Muscle layer of duodenum (tissue), 2 donors: ENCODE results near the gene PROM2.

ENCODE experiments used
- H3K27ac ChIP-seq: one replicate; pipeline ENCODE4 v1.7.0; 2013; ENCODE audit warnings: mild to moderate bottlenecking, low read length
- H3K27me3 ChIP-seq: one replicate; pipeline ENCODE4 v1.7.0; 2013; ENCODE audit warnings: low read depth, mild to moderate bottlenecking, control low read depth, low read length
- H3K36me3 ChIP-seq, 2 donors: one replicate each; pipeline ENCODE4 v1.7.0; 2013; ENCODE audit warnings: low read length in 2 of 2, control low read depth in 1 of 2, mild to moderate bottlenecking in 1 of 2; ENCODE audit not compliant: insufficient read depth in 2 of 2, control insufficient read depth in 1 of 2
- H3K4me1 ChIP-seq, 2 donors: one replicate each; pipeline ENCODE4 v1.7.0; 2013; ENCODE audit warnings: low read length in 2 of 2, mild to moderate bottlenecking in 2 of 2, control low read depth in 1 of 2, moderate library complexity in 1 of 2; ENCODE audit not compliant: insufficient read depth in 2 of 2, control insufficient read depth in 1 of 2
- H3K4me3 ChIP-seq, 2 donors: one replicate each; pipeline ENCODE4 v1.7.0; 2013; ENCODE audit warnings: low read length in 2 of 2, low read depth in 1 of 2, mild to moderate bottlenecking in 1 of 2
- H3K9me3 ChIP-seq, 2 donors: one replicate each; pipeline ENCODE4 v1.7.0; 2013; ENCODE audit warnings: low read length in 2 of 2, control low read depth in 1 of 2, mild to moderate bottlenecking in 1 of 2; ENCODE audit not compliant: control insufficient read depth in 1 of 2
- donor health status: healthy.

Gene PROM2

DNA sequence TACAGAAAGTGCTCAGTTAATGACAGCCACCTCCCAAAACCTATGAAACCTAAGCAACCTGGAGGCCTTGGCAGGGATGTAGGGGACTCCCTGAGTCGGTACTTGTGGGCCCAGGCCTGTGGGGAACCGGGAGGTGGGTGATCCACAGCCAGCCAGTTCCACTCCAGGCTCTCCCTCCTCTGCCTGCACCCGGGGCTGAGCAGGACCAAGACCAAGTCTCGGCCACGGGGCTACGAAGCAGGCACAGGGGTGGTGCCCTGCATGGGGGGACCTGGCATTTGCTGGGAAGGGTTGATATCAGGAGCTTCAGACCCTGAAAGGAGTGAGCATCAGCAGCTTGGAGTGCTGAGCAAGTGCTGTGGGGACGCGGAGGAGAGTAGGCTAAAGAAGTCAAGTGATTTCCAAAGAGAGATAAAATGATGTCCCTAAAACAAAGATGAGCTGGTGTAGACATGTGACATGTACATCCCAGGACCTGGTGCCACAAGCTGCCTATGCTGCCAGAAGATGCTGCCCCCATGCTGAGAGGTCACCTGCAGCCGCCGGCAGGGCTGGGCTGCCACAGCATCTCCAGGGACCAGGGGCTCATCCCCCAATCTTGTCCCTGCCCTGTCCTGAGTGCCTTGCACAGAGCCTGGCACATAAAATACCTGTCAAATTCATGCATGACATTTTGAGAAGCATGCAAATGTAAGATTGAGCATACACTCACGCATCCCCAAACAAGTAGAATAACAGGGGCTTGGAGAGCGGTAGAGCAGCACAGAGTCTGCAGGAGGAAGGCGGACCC lies 44.4 kb downstream of the PROM2 start:
- Histone ChIP-seq H3K9me3 (no peaks in the 10 kb centered on the region), H3K27ac (no peak overlapping the region), H3K4me3 (no peak overlapping the region), H3K27me3 (no peaks in the 10 kb centered on the region), H3K4me1 (no peaks in the 10 kb centered on the region), H3K36me3 (no peaks in the 10 kb centered on the region)

- Histone ChIP-seq H3K4me3 (no peak overlapping the region), H3K4me1 (no peaks in the 10 kb centered on the region), H3K27ac (no peak overlapping the region), H3K27me3 (no peaks in the 10 kb centered on the region), H3K36me3 (no peaks in the 10 kb centered on the region), H3K9me3 (no peaks in the 10 kb centered on the region)
Measured at GRCh38 chr2:95319481-95320343, 45.5 kb downstream of the PROM2 start.

GRCh38 chr2:95320344-95320712 lies 46.1 kb downstream of the PROM2 start:
- H3K36me3 ChIP-seq: no peaks in the 10 kb centered on the region
- no peaks in the 10 kb centered on the region for H3K4me1 ChIP-seq
- H3K27ac ChIP-seq: no peak overlapping the region
- H3K27me3 ChIP-seq: no peaks in the 10 kb centered on the region
- H3K9me3 ChIP-seq: no peaks in the 10 kb centered on the region
- H3K4me3 ChIP-seq: no peak overlapping the region

GRCh38 chr2:95320986-95321767 lies 46.9 kb downstream of the PROM2 start:
- Histone ChIP-seq H3K36me3 (no peaks in the 10 kb centered on the region), H3K27ac (no peak overlapping the region), H3K27me3 (no peaks in the 10 kb centered on the region), H3K9me3 (no peaks in the 10 kb centered on the region), H3K4me1 (no peaks in the 10 kb centered on the region), H3K4me3 (no peak overlapping the region)

- Histone ChIP-seq H3K4me1 (no peaks in the 10 kb centered on the region), H3K27ac (no peak overlapping the region), H3K36me3 (no peaks in the 10 kb centered on the region), H3K9me3 (no peaks in the 10 kb centered on the region), H3K4me3 (no peak overlapping the region), H3K27me3 (no peaks in the 10 kb centered on the region)
Measured at GRCh38 chr2:95323347-95324155, 49.3 kb downstream of the PROM2 start.

DNA sequence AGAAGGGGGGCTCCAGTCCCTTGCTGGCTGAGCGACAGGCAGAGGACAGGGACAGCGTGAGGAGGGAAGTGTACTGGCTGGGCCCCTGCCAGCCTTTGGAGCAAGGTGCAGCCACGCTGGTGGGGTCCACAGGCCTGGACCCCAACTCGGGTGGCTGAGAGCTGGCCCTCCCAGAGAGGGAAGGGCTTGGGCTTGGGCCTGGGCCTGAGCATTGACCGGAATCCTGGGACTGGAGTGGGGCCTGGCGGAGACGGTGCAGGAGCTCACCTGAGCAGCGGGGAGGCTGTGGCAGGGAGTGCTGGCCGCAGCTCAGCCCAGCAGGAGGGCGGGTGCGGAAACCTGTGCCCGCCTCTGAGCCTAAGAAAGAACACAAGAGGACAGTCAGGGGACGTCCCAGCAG lies 50.8 kb downstream of the PROM2 start:
- Histone ChIP-seq H3K36me3 (no peaks in the 10 kb centered on the region), H3K4me3 (no peak overlapping the region), H3K4me1 (no peaks in the 10 kb centered on the region), H3K9me3 (no peaks in the 10 kb centered on the region), H3K27me3 (no peaks in the 10 kb centered on the region), H3K27ac (no peak overlapping the region)

GRCh38 chr2:95325590-95326432 lies 51.6 kb downstream of the PROM2 start:
- no peak overlapping the region for H3K4me3 ChIP-seq
- H3K27me3 ChIP-seq: no peaks in the 10 kb centered on the region
- H3K9me3 ChIP-seq: no peaks in the 10 kb centered on the region
- no peak overlapping the region for H3K27ac ChIP-seq
- H3K4me1 ChIP-seq: no peaks in the 10 kb centered on the region
- H3K36me3 ChIP-seq: no peaks in the 10 kb centered on the region

DNA sequence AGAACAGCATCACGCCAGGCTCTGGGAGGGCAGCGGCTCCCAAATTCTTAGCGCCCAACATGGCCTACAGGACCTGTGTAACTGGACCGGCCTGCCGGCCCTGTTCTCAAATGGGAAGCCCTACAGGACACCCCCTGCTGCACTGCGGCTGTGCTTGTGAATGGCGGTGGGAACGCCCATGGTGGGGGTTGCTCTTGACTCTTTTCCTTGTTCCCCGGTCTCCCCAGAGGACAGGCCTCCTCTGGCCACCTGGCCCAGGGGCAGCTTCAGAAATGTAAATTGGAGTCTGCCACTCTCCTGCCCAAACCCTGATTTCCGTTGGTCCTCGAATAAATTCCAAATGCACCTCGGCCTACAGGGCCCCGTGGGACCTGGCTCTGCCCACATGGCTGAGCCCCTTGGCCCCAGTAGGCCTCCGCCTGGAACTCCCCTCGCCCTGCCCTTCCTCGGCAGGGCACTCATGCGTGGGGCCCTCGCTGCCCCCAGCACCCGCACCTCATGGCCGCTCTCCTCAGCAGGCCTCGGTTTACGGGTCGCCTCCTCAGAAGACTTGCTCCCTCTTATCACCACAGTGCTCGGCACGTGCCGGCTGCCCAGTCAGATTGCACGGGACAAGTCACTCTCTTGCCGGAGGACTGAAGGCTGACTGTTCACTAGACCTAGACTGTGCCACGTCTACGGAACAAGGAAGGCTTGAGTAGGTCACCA lies 52.3 kb downstream of the PROM2 start:
- Histone ChIP-seq H3K27me3 (no peaks in the 10 kb centered on the region), H3K4me1 (no peaks in the 10 kb centered on the region), H3K36me3 (no peaks in the 10 kb centered on the region), H3K27ac (no peak overlapping the region), H3K4me3 (no peak overlapping the region), H3K9me3 (no peaks in the 10 kb centered on the region)

GRCh38 chr2:95327861-95328260 lies 53.6 kb downstream of the PROM2 start:
- H3K27me3 ChIP-seq: no peaks in the 10 kb centered on the region
- H3K4me3 ChIP-seq: no peak overlapping the region
- H3K4me1 ChIP-seq: no peaks in the 10 kb centered on the region
- no peak overlapping the region for H3K27ac ChIP-seq
- H3K9me3 ChIP-seq: no peaks in the 10 kb centered on the region
- no peaks in the 10 kb centered on the region for H3K36me3 ChIP-seq
